K562 (cell line): ENCODE results near the gene SMARCC1. TPM values are rescaled to one million over a fixed set of nuclear protein-coding genes. Genes with fewer than 3 reads are reported as not detected.

ENCODE experiments used
- CEBPG ChIP-seq, 3 experiments: fragments of 200-800 bp in 1 of 3; sonication (Bioruptor generic) in 1 of 3; sonication (generic) in 1 of 3; formaldehyde crosslinking in 1 of 3; IDR thresholded peaks in 2 of 3; conservative IDR thresholded peaks in 1 of 3; 2 replicates each; pipeline versions ENCODE4 v1.6.1 to v1.8.0; 2016 to 2022; ENCODE audit warnings: missing compliant biosample characterization in 2 of 3, missing genetic modification characterization in 2 of 3, mild to moderate bottlenecking in 1 of 3, missing genetic modification reagents in 1 of 3
- FIP1L1 ChIP-seq: fragments of 200-400 bp; formaldehyde crosslinking; IDR thresholded peaks from 2 replicates; pipeline ENCODE4 v1.6.1; 2018; ENCODE audit warnings: mild to moderate bottlenecking, low read depth, low read length; ENCODE audit not compliant: poor library complexity, severe bottlenecking
- HCFC1 ChIP-seq: IDR thresholded peaks from 2 replicates; pipeline ENCODE4 v1.6.1; 2012; ENCODE audit warnings: low read depth, low read length, improper control_type of control experiment
- KLF6 ChIP-seq: fragments of 250-450 bp; sonication (Bioruptor Pico); IDR thresholded peaks from 2 replicates; pipeline ENCODE4 v1.4.0; 2020; ENCODE audit warnings: mild to moderate bottlenecking, moderate library complexity, borderline replicate concordance
- NCOR1 ChIP-seq: fragments of 450-650 bp; IDR thresholded peaks from 2 replicates; pipeline ENCODE4 v1.6.1; 2016; ENCODE audit warnings: mild to moderate bottlenecking, moderate library complexity
- RFX1 ChIP-seq: fragments of 450-650 bp; IDR thresholded peaks from 2 replicates; pipeline ENCODE4 v1.6.1; 2016; ENCODE audit warnings: mild to moderate bottlenecking, moderate library complexity
- SAP30 ChIP-seq: fragments of 200-600 bp; sonication (generic); IDR thresholded peaks from 2 replicates; pipeline ENCODE4 v1.6.1; 2012; ENCODE audit warnings: borderline replicate concordance, low read depth, mild to moderate bottlenecking, moderate library complexity, low read length, control low read depth, inconsistent platforms; ENCODE audit not compliant: insufficient read depth, poor library complexity, severe bottlenecking
- SIRT6 ChIP-seq: IDR thresholded peaks from one replicate; pipeline ENCODE4 v1.6.1; 2012; ENCODE audit warnings: low read depth, mild to moderate bottlenecking, control low read depth, inconsistent platforms, low read length, moderate library complexity
- SIX5 ChIP-seq, 2 experiments: IDR thresholded peaks; 2 replicates each; pipeline ENCODE4 v1.6.1; 2011; ENCODE audit warnings: low read length in 2 of 2, borderline replicate concordance in 1 of 2, low read depth in 1 of 2, mild to moderate bottlenecking in 1 of 2, moderate library complexity in 1 of 2; ENCODE audit not compliant: insufficient read depth in 1 of 2
- SRSF7 ChIP-seq: fragments of 200-400 bp; formaldehyde crosslinking; optimal IDR thresholded peaks from 2 replicates; pipeline ENCODE3; 2017; ENCODE audit warnings: mild to moderate bottlenecking, low read depth, low read length
- TCFL5 ChIP-seq: fragments of 250-450 bp; sonication (Bioruptor Pico); conservative IDR thresholded peaks from 2 replicates; pipeline ENCODE4 v1.6.1; 2021; ENCODE audit warnings: mild to moderate bottlenecking, moderate library complexity, matching md5 sums
- YBX1 ChIP-seq: fragments of 450-650 bp; IDR thresholded peaks from 2 replicates; pipeline ENCODE4 v1.7.1; 2016; ENCODE audit warnings: mild to moderate bottlenecking
- ZFP30 ChIP-seq: fragments of 250-450 bp; sonication (Bioruptor Pico); IDR thresholded peaks from 2 replicates; pipeline ENCODE4 v1.8.0; 2022; ENCODE audit warnings: moderate library complexity, mild to moderate bottlenecking, inconsistent platforms, borderline replicate concordance
- ZNF699 ChIP-seq: fragments of 250-450 bp; sonication (Bioruptor Pico); IDR thresholded peaks from 2 replicates; pipeline ENCODE4 v1.8.0; 2021; ENCODE audit warnings: mild to moderate bottlenecking, moderate library complexity; ENCODE audit not compliant: insufficient replicate concordance
- ZNF785 ChIP-seq: fragments of 250-450 bp; sonication (Bioruptor Pico); IDR thresholded peaks from 2 replicates; pipeline ENCODE4 v1.4.0; 2020; ENCODE audit warnings: mild to moderate bottlenecking
- polyA plus RNA-seq, 8 experiments: library from polyadenylated mRNA; depleted of rRNA in 4 of 8; stranded (reverse) in 5 of 8; unstranded in 3 of 8; fragments of >200 nt; fragmentation: Nextera tagmentation in 2 of 8; fragmentation: Illumina TruSeq in 1 of 8; extraction: Ambion mirVana in 2 of 8; extraction: Trizol in 1 of 8; gene quantifications; 2 replicates each; pipeline versions ENCODE4 v1.2.1 to v1.2.3, GENCODE V29; 2011 to 2014; ENCODE audit warnings: inconsistent platforms in 1 of 8, missing spikeins in 1 of 8
- total RNA-seq, 7 experiments: library from RNA; depleted of rRNA in 6 of 7; stranded (reverse); fragments of >200 nt in 6 of 7; fragmentation: Illumina TruSeq in 2 of 7; extraction: Trizol in 2 of 7; gene quantifications; 2 replicates each; pipeline versions ENCODE4 v1.2.1 to v1.2.3, GENCODE V29; 2011 to 2021; ENCODE audit warnings: low replicate concordance in 1 of 7
- TF ChIP-seq, protein P1 (sequence below): fragments of 250-450 bp; sonication (Bioruptor Pico); IDR thresholded peaks from 2 replicates; pipeline ENCODE4 v1.5.0; 2020; ENCODE audit warnings: mild to moderate bottlenecking, borderline replicate concordance
- TF ChIP-seq, protein P2 (sequence below): sonication (generic); formaldehyde crosslinking; IDR thresholded peaks from 2 replicates; pipeline ENCODE4 v1.8.0; 2022; ENCODE audit warnings: mild to moderate bottlenecking, low read depth, missing genetic modification reagents
- TF ChIP-seq, protein P3 (sequence below): fragments of 250-450 bp; sonication (Bioruptor Pico); IDR thresholded peaks from 2 replicates; pipeline ENCODE4 v1.5.0; 2020; ENCODE audit warnings: mild to moderate bottlenecking

SMARCC1 gene
- total and polyA plus RNA-seq, 9 of the 15 experiments (the other 6 are each of a cell fraction or from before 2014, with no cell fraction given), result 20.7 to 199 (median 66.0) TPM

DNA sequence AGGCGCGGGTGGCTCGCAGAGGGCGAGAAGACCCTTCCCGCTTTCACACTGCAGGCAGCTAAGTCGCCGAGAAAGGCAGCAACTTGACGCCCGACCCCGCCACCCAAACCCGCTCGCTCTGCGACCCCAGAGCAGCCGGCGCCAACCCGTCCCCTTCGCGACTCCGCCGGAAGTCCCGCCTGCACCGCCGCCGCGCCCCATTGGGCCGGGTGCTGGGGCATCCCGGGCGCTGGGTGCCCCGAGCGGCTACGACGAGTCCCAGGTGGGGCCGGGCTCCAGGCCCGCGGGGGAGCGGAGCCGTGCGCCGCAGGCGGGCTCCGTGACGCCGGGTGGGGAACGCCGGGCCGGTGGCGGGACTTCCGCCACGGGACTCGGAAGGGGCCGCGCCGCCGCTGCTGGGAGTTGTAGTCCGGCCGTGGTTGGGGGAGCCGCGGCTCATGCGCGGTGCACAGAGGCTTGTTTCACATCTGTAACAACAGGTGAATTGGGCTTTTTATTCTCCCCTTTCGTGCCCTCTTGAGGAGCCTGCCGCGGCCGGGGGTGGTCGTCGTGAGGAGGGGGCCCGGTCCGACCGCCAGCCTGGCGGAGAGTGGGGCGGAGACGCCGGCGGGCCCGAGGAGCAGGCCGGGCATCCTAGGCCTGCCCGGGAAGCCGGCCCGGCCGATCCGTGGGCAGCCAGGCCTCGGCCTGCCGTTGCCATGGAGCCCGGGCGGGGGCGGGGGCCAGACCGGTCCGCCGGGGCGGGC, 21.2 kb upstream of the SMARCC1 start, which contains the start of gene DHX30 (continued):
- TF ChIP-seq CEBPG (CRISPR knock-in tag; IDR thresholded peaks at IDR 0.05) (no peak), CEBPG (tag; conservative IDR thresholded peaks at IDR 0.05 in 1 of 2, IDR thresholded peaks at IDR 0.05 in 1 of 2) (no peak), YBX1 (no peak), ZNF785 (no peak), ZNF699 (no peak), TCFL5 (CRISPR knock-in tag) (no peak), SIRT6 (no peak), SIX5 (IDR thresholded peaks at IDR 0.05; ENCODE audit: borderline replicate concordance in 1 of 2, insufficient read depth in 1 of 2, low read depth in 1 of 2, low read length in 2 of 2) (peak; percentile 85 to 89), ZFP30 (CRISPR knock-in tag) (no peak), HCFC1 (peak; percentile 93), SRSF7 (no peak), NCOR1 (no peak), RFX1 (peak; percentile 68; the same call in 1 of the 2 replicates), KLF6 (no peak), FIP1L1 (peak; percentile 56), SAP30 (peak; percentile 66)
- TF ChIP-seq, protein P1, sequence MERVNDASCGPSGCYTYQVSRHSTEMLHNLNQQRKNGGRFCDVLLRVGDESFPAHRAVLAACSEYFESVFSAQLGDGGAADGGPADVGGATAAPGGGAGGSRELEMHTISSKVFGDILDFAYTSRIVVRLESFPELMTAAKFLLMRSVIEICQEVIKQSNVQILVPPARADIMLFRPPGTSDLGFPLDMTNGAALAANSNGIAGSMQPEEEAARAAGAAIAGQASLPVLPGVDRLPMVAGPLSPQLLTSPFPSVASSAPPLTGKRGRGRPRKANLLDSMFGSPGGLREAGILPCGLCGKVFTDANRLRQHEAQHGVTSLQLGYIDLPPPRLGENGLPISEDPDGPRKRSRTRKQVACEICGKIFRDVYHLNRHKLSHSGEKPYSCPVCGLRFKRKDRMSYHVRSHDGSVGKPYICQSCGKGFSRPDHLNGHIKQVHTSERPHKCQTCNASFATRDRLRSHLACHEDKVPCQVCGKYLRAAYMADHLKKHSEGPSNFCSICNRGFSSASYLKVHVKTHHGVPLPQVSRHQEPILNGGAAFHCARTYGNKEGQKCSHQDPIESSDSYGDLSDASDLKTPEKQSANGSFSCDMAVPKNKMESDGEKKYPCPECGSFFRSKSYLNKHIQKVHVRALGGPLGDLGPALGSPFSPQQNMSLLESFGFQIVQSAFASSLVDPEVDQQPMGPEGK (CRISPR knock-in tag), result no peak
- TF ChIP-seq, protein P2, sequence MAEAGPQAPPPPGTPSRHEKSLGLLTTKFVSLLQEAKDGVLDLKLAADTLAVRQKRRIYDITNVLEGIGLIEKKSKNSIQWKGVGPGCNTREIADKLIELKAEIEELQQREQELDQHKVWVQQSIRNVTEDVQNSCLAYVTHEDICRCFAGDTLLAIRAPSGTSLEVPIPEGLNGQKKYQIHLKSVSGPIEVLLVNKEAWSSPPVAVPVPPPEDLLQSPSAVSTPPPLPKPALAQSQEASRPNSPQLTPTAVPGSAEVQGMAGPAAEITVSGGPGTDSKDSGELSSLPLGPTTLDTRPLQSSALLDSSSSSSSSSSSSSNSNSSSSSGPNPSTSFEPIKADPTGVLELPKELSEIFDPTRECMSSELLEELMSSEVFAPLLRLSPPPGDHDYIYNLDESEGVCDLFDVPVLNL (CRISPR knock-in tag), result no peak
- TF ChIP-seq, protein P3, sequence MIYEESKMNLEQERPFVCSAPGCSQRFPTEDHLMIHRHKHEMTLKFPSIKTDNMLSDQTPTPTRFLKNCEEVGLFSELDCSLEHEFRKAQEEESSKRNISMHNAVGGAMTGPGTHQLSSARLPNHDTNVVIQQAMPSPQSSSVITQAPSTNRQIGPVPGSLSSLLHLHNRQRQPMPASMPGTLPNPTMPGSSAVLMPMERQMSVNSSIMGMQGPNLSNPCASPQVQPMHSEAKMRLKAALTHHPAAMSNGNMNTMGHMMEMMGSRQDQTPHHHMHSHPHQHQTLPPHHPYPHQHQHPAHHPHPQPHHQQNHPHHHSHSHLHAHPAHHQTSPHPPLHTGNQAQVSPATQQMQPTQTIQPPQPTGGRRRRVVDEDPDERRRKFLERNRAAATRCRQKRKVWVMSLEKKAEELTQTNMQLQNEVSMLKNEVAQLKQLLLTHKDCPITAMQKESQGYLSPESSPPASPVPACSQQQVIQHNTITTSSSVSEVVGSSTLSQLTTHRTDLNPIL (CRISPR knock-in tag), result no peak
